Skeletal muscle cell (primary cell): ENCODE results near the gene EEF1AKMT3.

Experiments used
- DNase-seq: peaks from one replicate; pipeline ENCODE4 v3.0.0-alpha.2; 2010; ENCODE audit warnings: low read depth
- H3K4me3 ChIP-seq: 2 replicates; pipeline ENCODE4 v1.5.1; 2011; ENCODE audit warnings: low read depth, mild to moderate bottlenecking, control low read depth, low read length, moderate library complexity

Gene EEF1AKMT3

GRCh38 chr12:57826400-57826799 lies 54.0 kb downstream of the EEF1AKMT3 start:
- no peak overlapping the region for H3K4me3 ChIP-seq
- no peak for DNase-seq

- H3K4me3 ChIP-seq: no peak overlapping the region
- DNase-seq: no peak
Measured at GRCh38 chr12:57826966-57827365, 54.6 kb downstream of the EEF1AKMT3 start.

GRCh38 chr12:57829025-57829777 lies 56.8 kb downstream of the EEF1AKMT3 start:
- H3K4me3 ChIP-seq: no peak overlapping the region
- no peak for DNase-seq

GRCh38 chr12:57830393-57830792 lies 58.0 kb downstream of the EEF1AKMT3 start:
- no peak overlapping the region for H3K4me3 ChIP-seq
- no peak for DNase-seq
